ENCODE results near the gene GLS2. TPM values are rescaled to one million over a fixed set of nuclear protein-coding genes. Genes with fewer than 3 reads are reported as not detected.
"Not testable (repeated sequence)": the region's sequence is repeated elsewhere in the genome, so short reads cannot be mapped to it uniquely, and the experiment has no call there.

The GLS2 gene
- total RNA-seq, result under 1 TPM in 1 of 2 donors, not detected in 1; 0.17 TPM

GRCh38 chr12:56488041-56488955 lies at the start of gene GLS2:
TSS of gene GLS2 (minus strand) at chr12:56488161. CDS start at chr12:56488118, 43 bp downstream.
- H3K27me3 Mint-ChIP-seq, result peaks cover 27 to 32% of the 10 kb centered on the region in 2 donors
- peak; percentile 91 to 95 for ATAC-seq
- H3K4me1 Mint-ChIP-seq (ENCODE audit: low read depth in 2 of 2), result peaks cover 12 to 16% of the 10 kb centered on the region in 2 donors
- no peaks in the 10 kb centered on the region for H3K36me3 Mint-ChIP-seq
- peak within 1 kb of the TSS in 1 of 2 donors; percentile 4 for H3K27ac Mint-ChIP-seq
- H3K4me3 Mint-ChIP-seq, result peak within 1 kb of the TSS; percentile 85
- no peaks in the 10 kb centered on the region for H3K9me3 Mint-ChIP-seq
- peak; percentile 69 for DNase-seq (ENCODE audit: low spot score)

GRCh38 chr12:56537546-56537945 lies 49.6 kb upstream of the GLS2 start:
- no peak overlapping the region for H3K27ac Mint-ChIP-seq

GRCh38 chr12:56530390-56531055 lies 42.6 kb upstream of the GLS2 start:
- Mint-ChIP-seq H3K4me3 (no peak overlapping the region), H3K27ac (no peak overlapping the region), H3K4me1 (ENCODE audit: low read depth in 2 of 2) (no peaks in the 10 kb centered on the region), H3K9me3 (no peaks in the 10 kb centered on the region), H3K27me3 (no peaks in the 10 kb centered on the region), H3K36me3 (no peaks in the 10 kb centered on the region)
- no peak for DNase-seq (ENCODE audit: low spot score)
- ATAC-seq, result no peak

More at GRCh38 chr12:56537546-56537945, 49.6 kb upstream of the GLS2 start:
- no peaks in the 10 kb centered on the region for H3K9me3 Mint-ChIP-seq
- H3K4me1 Mint-ChIP-seq (ENCODE audit: low read depth in 2 of 2), result no peaks in the 10 kb centered on the region
- no peaks in the 10 kb centered on the region for H3K36me3 Mint-ChIP-seq
- DNase-seq (ENCODE audit: low spot score), result no peak
- no peaks in the 10 kb centered on the region for H3K27me3 Mint-ChIP-seq
- no peak for ATAC-seq
- no peak overlapping the region for H3K4me3 Mint-ChIP-seq

- no peaks in the 10 kb centered on the region for H3K4me1 Mint-ChIP-seq (ENCODE audit: low read depth in 2 of 2)
- H3K4me3 Mint-ChIP-seq, result no peak overlapping the region
These were observed 41.7 kb upstream of the GLS2 start for GRCh38 chr12:56529656-56530055.

GRCh38 chr12:56528846-56529245 lies 40.9 kb upstream of the GLS2 start:
- Mint-ChIP-seq H3K36me3 (no peaks in the 10 kb centered on the region), H3K27ac (no peak overlapping the region), H3K4me1 (ENCODE audit: low read depth in 2 of 2) (no peaks in the 10 kb centered on the region), H3K4me3 (no peak overlapping the region), H3K27me3 (no peaks in the 10 kb centered on the region), H3K9me3 (no peaks in the 10 kb centered on the region)
- no peak for DNase-seq (ENCODE audit: low spot score)
- ATAC-seq, result no peak

More at GRCh38 chr12:56529656-56530055, 41.7 kb upstream of the GLS2 start:
- H3K9me3 Mint-ChIP-seq, result no peaks in the 10 kb centered on the region
- H3K36me3 Mint-ChIP-seq, result no peaks in the 10 kb centered on the region
- ATAC-seq, result no peak
- no peaks in the 10 kb centered on the region for H3K27me3 Mint-ChIP-seq
- no peak overlapping the region for H3K27ac Mint-ChIP-seq
- no peak for DNase-seq (ENCODE audit: low spot score)

- no peaks in the 10 kb centered on the region for H3K36me3 Mint-ChIP-seq
- H3K27me3 Mint-ChIP-seq, result no peaks in the 10 kb centered on the region
- no peak for DNase-seq (ENCODE audit: low spot score)
- peak overlapping the region; percentile 33 to 50 for H3K27ac Mint-ChIP-seq
- H3K4me1 Mint-ChIP-seq (ENCODE audit: low read depth in 2 of 2), result peaks cover 21 to 30% of the 10 kb centered on the region in 2 donors
- peak overlapping the region; percentile 80 for H3K4me3 Mint-ChIP-seq
- H3K9me3 Mint-ChIP-seq, result no peaks in the 10 kb centered on the region
- no peak for ATAC-seq
These were observed 34.6 kb upstream of the GLS2 start for GRCh38 chr12:56522411-56523193.

GRCh38 chr12:56521590-56522371 lies 33.8 kb upstream of the GLS2 start, which contains the start of gene RBMS2:
TSS of gene RBMS2 (plus strand) at chr12:56521820. CDS start at chr12:56522024, 204 bp downstream.
- ATAC-seq (peak; percentile 63 to 77), DNase-seq (ENCODE audit: low spot score) (no peak)
- H3K27ac Mint-ChIP-seq, result peak within 1 kb of the TSS; percentile 33 to 50
- peak within 1 kb of the TSS; percentile 80 for H3K4me3 Mint-ChIP-seq
- H3K27me3 Mint-ChIP-seq, result no peaks in the 10 kb centered on the region
- H3K4me1 Mint-ChIP-seq (ENCODE audit: low read depth in 2 of 2), result peaks cover 21 to 30% of the 10 kb centered on the region in 2 donors
- H3K36me3 Mint-ChIP-seq, result no peaks in the 10 kb centered on the region
- H3K9me3 Mint-ChIP-seq, result no peaks in the 10 kb centered on the region

GRCh38 chr12:56521209-56521589 lies 33.2 kb upstream of the GLS2 start:
- peak overlapping the region; percentile 80 for H3K4me3 Mint-ChIP-seq
- peaks cover 21 to 30% of the 10 kb centered on the region in 2 donors for H3K4me1 Mint-ChIP-seq (ENCODE audit: low read depth in 2 of 2)
- peak overlapping the region; percentile 33 to 50 for H3K27ac Mint-ChIP-seq
- H3K9me3 Mint-ChIP-seq, result no peaks in the 10 kb centered on the region
- no peaks in the 10 kb centered on the region for H3K27me3 Mint-ChIP-seq
- DNase-seq (ENCODE audit: low spot score) (no peak), ATAC-seq (no peak)
- H3K36me3 Mint-ChIP-seq, result no peaks in the 10 kb centered on the region

GRCh38 chr12:56520506-56520905 lies 32.5 kb upstream of the GLS2 start:
- Mint-ChIP-seq H3K27me3 (no peaks in the 10 kb centered on the region), H3K4me1 (ENCODE audit: low read depth in 2 of 2) (peaks cover 21 to 30% of the 10 kb centered on the region in 2 donors), H3K36me3 (no peaks in the 10 kb centered on the region), H3K9me3 (no peaks in the 10 kb centered on the region), H3K27ac (no peak overlapping the region), H3K4me3 (peak overlapping the region; percentile 80)
- ATAC-seq, result no peak
- DNase-seq (ENCODE audit: low spot score), result no peak

- ATAC-seq (no peak), DNase-seq (ENCODE audit: low spot score) (no peak)
- Mint-ChIP-seq H3K4me3 (no peak overlapping the region), H3K9me3 (no peaks in the 10 kb centered on the region), H3K27me3 (no peaks in the 10 kb centered on the region), H3K4me1 (ENCODE audit: low read depth in 2 of 2) (peaks cover 21 to 30% of the 10 kb centered on the region in 2 donors), H3K27ac (no peak overlapping the region), H3K36me3 (no peaks in the 10 kb centered on the region)
These were observed 32.1 kb upstream of the GLS2 start for GRCh38 chr12:56520048-56520447.

- no peaks in the 10 kb centered on the region for H3K9me3 Mint-ChIP-seq
- DNase-seq (ENCODE audit: low spot score), result no peak
- H3K4me3 Mint-ChIP-seq, result no peak overlapping the region
- peaks cover 21 to 33% of the 10 kb centered on the region in 2 donors for H3K4me1 Mint-ChIP-seq (ENCODE audit: low read depth in 2 of 2)
- no peaks in the 10 kb centered on the region for H3K27me3 Mint-ChIP-seq
- no peak overlapping the region for H3K27ac Mint-ChIP-seq
- no peak for ATAC-seq
- no peaks in the 10 kb centered on the region for H3K36me3 Mint-ChIP-seq
These were observed 30.6 kb upstream of the GLS2 start for GRCh38 chr12:56518570-56518969.

- Mint-ChIP-seq H3K36me3 (no peaks in the 10 kb centered on the region), H3K27ac (no peak overlapping the region), H3K4me1 (ENCODE audit: low read depth in 2 of 2) (peaks cover 18 to 30% of the 10 kb centered on the region in 2 donors), H3K27me3 (no peaks in the 10 kb centered on the region), H3K9me3 (no peaks in the 10 kb centered on the region), H3K4me3 (no peak overlapping the region)
- ATAC-seq (no peak), DNase-seq (ENCODE audit: low spot score) (no peak)
These were observed 29.9 kb upstream of the GLS2 start for GRCh38 chr12:56517854-56518253.

- not testable (repeated sequence) for H3K36me3 Mint-ChIP-seq; H3K9me3 Mint-ChIP-seq; H3K27ac Mint-ChIP-seq; H3K4me1 Mint-ChIP-seq (ENCODE audit: low read depth in 2 of 2); H3K4me3 Mint-ChIP-seq; ATAC-seq; DNase-seq (ENCODE audit: low spot score)
- H3K27me3 Mint-ChIP-seq, result peaks cover 13 to 18% of the 10 kb centered on the region in 2 donors
These were observed 26.0 kb upstream of the GLS2 start for GRCh38 chr12:56514014-56514318.
